ENCODE results near the gene APOBR. TPM values are rescaled to one million over a fixed set of nuclear protein-coding genes. Genes with fewer than 3 reads are reported as not detected.
"Not testable (repeated sequence)": the region's sequence is repeated elsewhere in the genome, so short reads cannot be mapped to it uniquely, and the experiment has no call there.

APOBR gene
- total and polyA plus RNA-seq, 3 experiments from 2014 or later: 4.9 to 8.0 (median 7.7) TPM

GRCh38 chr16:28495795-28496749 lies 1.6 kb downstream of the APOBR start:
- peak overlapping the region; percentile 79 for H3K4me3 ChIP-seq (ENCODE audit: low read length)
- H3K27me3 ChIP-seq (ENCODE audit: insufficient read depth, low read length, poor library complexity, severe bottlenecking): no peaks in the 10 kb centered on the region
- peaks cover 48% of the 10 kb centered on the region for H3K4me1 ChIP-seq (ENCODE audit: insufficient read depth, low read length)
- no peaks in the 10 kb centered on the region for H3K36me3 ChIP-seq (ENCODE audit: insufficient read depth, low read length)
- POLR2A ChIA-PET: no interaction called here
- CTCF ChIA-PET: no interaction called here
- no peaks in the 10 kb centered on the region for H3K27me3 Mint-ChIP-seq
- peak overlapping the region; percentile 88 to 98 (median 93) for H3K4me3 Mint-ChIP-seq
- H3K27ac ChIP-seq (ENCODE audit: low read depth, low read length): peak overlapping the region; percentile 85
- H3K27ac Mint-ChIP-seq: peak overlapping the region; percentile 92 to 100 (median 99)
- H3K9me3 ChIP-seq (ENCODE audit: low read length): no peaks in the 10 kb centered on the region
- H3K4me1 Mint-ChIP-seq: peaks cover 57 to 72% (median 64%) of the 10 kb centered on the region in 3 donors
- H3K9me3 Mint-ChIP-seq: no peaks in the 10 kb centered on the region
- H3K36me3 Mint-ChIP-seq: peaks cover 0 to 50% (median 8%) of the 10 kb centered on the region in 3 donors
- DNase-seq: no peak

DNA sequence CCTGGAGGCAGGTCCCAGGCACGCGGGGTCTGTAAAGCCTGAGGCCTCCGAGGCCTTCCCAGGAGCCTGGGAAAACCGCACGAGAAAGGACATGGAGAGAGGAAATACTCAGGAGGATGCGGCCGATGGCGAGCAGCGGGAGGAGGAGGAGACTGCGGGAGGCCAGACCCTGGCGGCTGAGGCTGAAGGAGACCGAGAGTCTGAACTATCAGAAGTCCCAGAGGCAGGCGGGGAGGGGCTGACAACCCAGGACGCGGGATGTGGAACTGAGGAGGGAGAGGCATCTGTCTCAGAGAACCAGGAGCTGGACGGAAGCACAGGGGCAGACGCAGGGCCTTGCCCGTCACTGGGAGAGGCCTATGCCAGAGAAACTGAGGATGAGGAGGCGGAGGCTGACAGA lies 2.4 kb downstream of the APOBR start:
- H3K27me3 Mint-ChIP-seq: no peaks in the 10 kb centered on the region
- H3K36me3 ChIP-seq (ENCODE audit: insufficient read depth, low read length): no peaks in the 10 kb centered on the region
- POLR2A ChIA-PET: no interaction called here
- H3K36me3 Mint-ChIP-seq: peaks cover 0 to 42% (median 8%) of the 10 kb centered on the region in 3 donors
- H3K9me3 Mint-ChIP-seq: no peaks in the 10 kb centered on the region
- peaks cover 53 to 64% (median 59%) of the 10 kb centered on the region in 3 donors for H3K4me1 Mint-ChIP-seq
- no peak for DNase-seq
- no peak overlapping the region for H3K4me3 ChIP-seq (ENCODE audit: low read length)
- no peak overlapping the region for H3K27ac ChIP-seq (ENCODE audit: low read depth, low read length)
- H3K4me3 Mint-ChIP-seq: peak overlapping the region in 4 of 7 donors; percentile 8 to 86 (median 35)
- H3K4me1 ChIP-seq (ENCODE audit: insufficient read depth, low read length): peaks cover 44% of the 10 kb centered on the region
- no peaks in the 10 kb centered on the region for H3K27me3 ChIP-seq (ENCODE audit: insufficient read depth, low read length, poor library complexity, severe bottlenecking)
- peak overlapping the region; percentile 91 to 100 (median 99) for H3K27ac Mint-ChIP-seq
- CTCF ChIA-PET: interaction anchor here (0.8 kb wide), 1 partner anchor 45 kb away, joined by 5 read pairs; no protein-coding TSS in a partner anchor
- no peaks in the 10 kb centered on the region for H3K9me3 ChIP-seq (ENCODE audit: low read length)

DNA sequence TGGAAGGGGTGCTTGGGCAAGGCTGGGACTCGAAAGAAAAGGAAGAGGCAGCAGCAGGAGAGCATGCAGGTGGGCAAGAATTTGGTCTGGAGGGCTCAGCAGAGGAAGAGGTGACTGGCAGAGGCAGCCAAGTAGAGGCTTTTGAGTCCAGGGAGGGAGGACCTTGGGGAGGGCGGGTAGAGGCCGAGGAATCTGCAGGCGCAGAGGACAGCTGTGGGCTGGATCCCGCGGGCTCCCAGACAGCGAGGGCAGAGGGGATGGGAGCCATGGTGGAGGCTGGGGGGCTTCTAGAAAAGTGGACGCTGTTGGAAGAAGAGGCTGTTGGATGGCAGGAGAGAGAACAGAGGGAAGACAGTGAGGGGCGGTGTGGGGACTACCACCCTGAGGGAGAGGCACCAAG lies 2.9 kb downstream of the APOBR start:
- POLR2A ChIA-PET: no interaction called here
- no peaks in the 10 kb centered on the region for H3K9me3 ChIP-seq (ENCODE audit: low read length)
- Mint-ChIP-seq H3K27ac (peak overlapping the region; percentile 72 to 100 (median 96)), H3K9me3 (no peaks in the 10 kb centered on the region), H3K4me3 (peak overlapping the region in 6 of 7 donors; percentile 8 to 86 (median 32)), H3K27me3 (no peaks in the 10 kb centered on the region), H3K4me1 (peaks cover 48 to 59% (median 54%) of the 10 kb centered on the region in 3 donors), H3K36me3 (peaks cover 0 to 38% (median 8%) of the 10 kb centered on the region in 3 donors)
- DNase-seq: no peak
- no peak overlapping the region for H3K4me3 ChIP-seq (ENCODE audit: low read length)
- no peaks in the 10 kb centered on the region for H3K36me3 ChIP-seq (ENCODE audit: insufficient read depth, low read length)
- H3K27me3 ChIP-seq (ENCODE audit: insufficient read depth, low read length, poor library complexity, severe bottlenecking): no peaks in the 10 kb centered on the region
- peaks cover 44% of the 10 kb centered on the region for H3K4me1 ChIP-seq (ENCODE audit: insufficient read depth, low read length)
- CTCF ChIA-PET: interaction anchor here (0.8 kb wide), 1 partner anchor 44 kb away, joined by 5 read pairs; no protein-coding TSS in a partner anchor
- no peak overlapping the region for H3K27ac ChIP-seq (ENCODE audit: low read depth, low read length)

DNA sequence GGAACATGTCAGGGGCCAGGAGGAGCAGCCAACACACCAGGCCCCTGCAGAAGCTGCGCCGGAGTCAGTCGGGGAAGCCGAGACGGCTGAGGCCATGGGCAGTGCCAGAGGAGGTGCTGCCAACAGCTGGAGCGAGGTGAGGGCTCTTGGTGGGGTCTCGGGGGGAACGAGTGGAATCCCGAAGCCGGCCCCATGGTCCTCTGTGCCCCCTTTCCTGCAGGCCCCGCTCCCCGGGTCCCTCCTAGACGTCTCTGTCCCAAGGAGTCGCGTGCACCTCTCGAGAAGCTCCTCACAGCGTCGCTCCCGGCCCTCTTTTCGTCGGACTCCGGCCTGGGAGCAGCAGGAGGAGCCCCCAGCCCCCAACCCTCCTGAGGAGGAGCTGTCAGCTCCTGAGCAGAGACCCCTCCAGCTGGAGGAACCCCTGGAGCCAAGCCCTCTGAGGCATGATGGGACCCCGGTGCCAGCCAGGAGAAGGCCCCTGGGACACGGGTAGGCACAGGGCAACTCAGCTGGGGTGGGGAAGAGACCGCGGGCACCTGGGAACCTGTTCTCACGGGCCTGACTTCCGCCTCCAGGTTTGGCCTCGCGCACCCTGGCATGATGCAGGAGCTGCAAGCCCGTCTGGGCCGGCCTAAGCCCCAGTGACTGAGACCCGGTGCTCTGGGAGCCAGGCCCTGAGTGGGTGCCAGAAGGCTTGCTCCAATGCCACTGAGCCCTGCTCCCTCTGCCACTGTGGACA lies 3.6 kb downstream of the APOBR start:
- Mint-ChIP-seq H3K27ac (peak overlapping the region in 5 of 8 donors; percentile 19 to 100 (median 78)), H3K36me3 (peaks cover 0 to 38% (median 8%) of the 10 kb centered on the region in 3 donors), H3K4me1 (peaks cover 45 to 54% (median 52%) of the 10 kb centered on the region in 3 donors), H3K27me3 (no peaks in the 10 kb centered on the region), H3K9me3 (no peaks in the 10 kb centered on the region), H3K4me3 (peak overlapping the region in 3 of 7 donors; percentile 8 to 86 (median 32))
- no peaks in the 10 kb centered on the region for H3K36me3 ChIP-seq (ENCODE audit: insufficient read depth, low read length)
- DNase-seq: no peak
- ChIA-PET POLR2A (no interaction called here), CTCF (no interaction called here)
- no peak overlapping the region for H3K4me3 ChIP-seq (ENCODE audit: low read length)
- no peaks in the 10 kb centered on the region for H3K9me3 ChIP-seq (ENCODE audit: low read length)
- H3K27ac ChIP-seq (ENCODE audit: low read depth, low read length): no peak overlapping the region
- H3K4me1 ChIP-seq (ENCODE audit: insufficient read depth, low read length): peaks cover 41% of the 10 kb centered on the region
- no peaks in the 10 kb centered on the region for H3K27me3 ChIP-seq (ENCODE audit: insufficient read depth, low read length, poor library complexity, severe bottlenecking)

- Histone ChIP-seq H3K36me3 (ENCODE audit: insufficient read depth, low read length) (no peaks in the 10 kb centered on the region), H3K4me1 (ENCODE audit: insufficient read depth, low read length) (peaks cover 33% of the 10 kb centered on the region), H3K9me3 (ENCODE audit: low read length) (no peaks in the 10 kb centered on the region), H3K27ac (ENCODE audit: low read depth, low read length) (no peak overlapping the region), H3K27me3 (ENCODE audit: insufficient read depth, low read length, poor library complexity, severe bottlenecking) (no peaks in the 10 kb centered on the region), H3K4me3 (ENCODE audit: low read length) (no peak overlapping the region)
- Mint-ChIP-seq H3K9me3 (no peaks in the 10 kb centered on the region), H3K27ac (peak overlapping the region in 5 of 8 donors; percentile 51 to 87 (median 68)), H3K4me1 (peaks cover 38 to 46% (median 44%) of the 10 kb centered on the region in 3 donors), H3K4me3 (peak overlapping the region in 1 of 7 donors; percentile 81), H3K36me3 (peaks cover 0 to 38% (median 8%) of the 10 kb centered on the region in 3 donors), H3K27me3 (no peaks in the 10 kb centered on the region)
- ChIA-PET POLR2A (no interaction called here), CTCF (no interaction called here)
- no peak for DNase-seq
Observed at GRCh38 chr16:28498666-28499381, 4.4 kb downstream of the APOBR start.

DNA sequence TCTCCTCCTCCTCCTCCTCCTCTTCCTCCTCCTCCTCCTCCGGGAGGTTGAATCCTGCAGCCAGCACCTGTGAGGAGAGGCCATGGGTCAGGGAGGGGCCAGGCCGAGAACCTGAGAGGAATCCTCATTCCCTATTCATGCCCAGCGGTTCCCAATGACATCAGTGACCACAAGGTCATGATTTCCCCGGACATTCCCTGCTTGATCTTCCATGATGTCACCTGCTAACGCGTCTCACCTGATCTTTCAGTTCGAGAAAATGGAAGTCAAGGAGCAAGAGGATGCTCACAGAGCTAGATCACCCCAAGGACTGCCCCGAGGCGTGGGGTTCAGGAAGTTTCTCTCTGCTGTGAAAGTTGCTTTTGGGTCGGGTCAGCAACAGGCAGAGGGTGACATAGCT lies 5.4 kb downstream of the APOBR start:
- H3K36me3 Mint-ChIP-seq: peaks cover 0 to 35% (median 8%) of the 10 kb centered on the region in 3 donors
- ChIA-PET POLR2A (no interaction called here), CTCF (no interaction called here)
- H3K9me3 ChIP-seq (ENCODE audit: low read length): no peaks in the 10 kb centered on the region
- H3K27me3 ChIP-seq (ENCODE audit: insufficient read depth, low read length, poor library complexity, severe bottlenecking): no peaks in the 10 kb centered on the region
- H3K27ac ChIP-seq (ENCODE audit: low read depth, low read length): no peak overlapping the region
- no peak overlapping the region for H3K4me3 Mint-ChIP-seq
- peaks cover 22% of the 10 kb centered on the region for H3K4me1 ChIP-seq (ENCODE audit: insufficient read depth, low read length)
- no peaks in the 10 kb centered on the region for H3K27me3 Mint-ChIP-seq
- H3K4me1 Mint-ChIP-seq: peaks cover 28 to 36% (median 34%) of the 10 kb centered on the region in 3 donors
- H3K4me3 ChIP-seq (ENCODE audit: low read length): no peak overlapping the region
- H3K36me3 ChIP-seq (ENCODE audit: insufficient read depth, low read length): no peaks in the 10 kb centered on the region
- no peak for DNase-seq
- H3K9me3 Mint-ChIP-seq: no peaks in the 10 kb centered on the region
- H3K27ac Mint-ChIP-seq: peak overlapping the region in 3 of 8 donors; percentile 58 to 69 (median 65)

GRCh38 chr16:28500476-28501180 lies 6.2 kb downstream of the APOBR start:
- POLR2A ChIA-PET; DNase-seq; H3K27ac ChIP-seq (ENCODE audit: low read depth, low read length); H3K9me3 Mint-ChIP-seq; H3K27me3 ChIP-seq (ENCODE audit: insufficient read depth, low read length, poor library complexity, severe bottlenecking); H3K36me3 ChIP-seq (ENCODE audit: insufficient read depth, low read length); H3K4me3 ChIP-seq (ENCODE audit: low read length); CTCF ChIA-PET; H3K27me3 Mint-ChIP-seq; H3K9me3 ChIP-seq (ENCODE audit: low read length): not testable (repeated sequence)
- H3K27ac Mint-ChIP-seq: peak overlapping the region in 4 of 8 donors; percentile 18 to 88 (median 40)
- H3K4me1 Mint-ChIP-seq: peaks cover 20 to 28% (median 26%) of the 10 kb centered on the region in 3 donors
- H3K36me3 Mint-ChIP-seq: peaks cover 0 to 33% (median 8%) of the 10 kb centered on the region in 3 donors
- H3K4me3 Mint-ChIP-seq: peak overlapping the region in 1 of 7 donors; percentile 18
- peaks cover 15% of the 10 kb centered on the region for H3K4me1 ChIP-seq (ENCODE audit: insufficient read depth, low read length)
